ENCODE results near the gene NAA20.

NAA20 gene

DNA sequence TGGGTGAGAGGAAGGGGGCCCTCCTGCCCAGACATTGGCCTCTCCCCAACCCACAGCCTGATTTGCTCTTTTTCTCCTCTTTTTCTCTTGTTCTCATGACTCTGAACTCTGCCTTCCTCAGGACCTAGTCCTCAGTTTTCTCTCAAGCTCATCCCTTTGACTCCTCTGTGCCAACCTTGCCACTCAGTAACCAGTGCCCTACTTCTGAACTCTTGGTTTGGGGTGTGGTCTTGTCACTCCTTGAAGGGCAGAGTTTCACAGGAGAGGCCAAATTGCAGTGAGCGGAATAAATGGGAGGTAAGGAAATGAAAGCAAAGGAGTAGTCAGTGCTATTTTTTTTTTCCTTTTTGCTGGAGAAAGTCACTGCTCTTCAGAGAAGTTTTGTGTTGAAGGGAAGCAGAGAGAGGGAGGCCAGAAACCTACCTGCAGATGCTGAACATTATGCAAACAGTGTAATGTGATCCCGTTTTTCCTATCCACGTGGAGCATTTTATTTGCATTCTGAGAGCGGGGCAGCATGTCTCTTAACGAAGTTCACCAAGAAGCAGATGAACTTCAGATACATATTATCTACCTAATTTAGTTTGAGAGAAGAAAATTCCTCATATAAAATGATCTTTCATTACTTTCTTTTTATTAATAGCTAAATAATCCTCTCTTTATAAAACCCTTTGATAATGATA, 62.1 kb downstream of the NAA20 start:
- no peak for DNase-seq

Data from CD4-positive, alpha-beta T cell treated with Interferon alpha-2 for 1 hour (primary cell).